Ishikawa (cell line): Measurements from ENCODE around the gene SEMA6D.

Experiments
- CEBPB ChIP-seq: IDR thresholded peaks from 2 replicates; pipeline ENCODE4 v1.6.1; 2012
- CREB1 ChIP-seq: IDR thresholded peaks from 2 replicates; pipeline ENCODE4 v1.6.1; 2012; ENCODE audit warnings: low read depth
- EGR1 ChIP-seq: IDR thresholded peaks from 2 replicates; pipeline ENCODE4 v1.6.1; 2012
- EP300 ChIP-seq: IDR thresholded peaks from 2 replicates; pipeline ENCODE4 v1.6.1; 2012; ENCODE audit warnings: borderline replicate concordance
- FOXM1 ChIP-seq: IDR thresholded peaks from 2 replicates; pipeline ENCODE4 v1.6.1; 2012; ENCODE audit warnings: low read depth, borderline replicate concordance
- MAX ChIP-seq: IDR thresholded peaks from 2 replicates; pipeline ENCODE4 v1.6.1; 2012
- NFIC ChIP-seq: IDR thresholded peaks from 2 replicates; pipeline ENCODE4 v1.6.1; 2012
- RAD21 ChIP-seq: IDR thresholded peaks from 2 replicates; pipeline ENCODE4 v1.6.1; 2012; ENCODE audit warnings: low read depth
- REST ChIP-seq: IDR thresholded peaks from 2 replicates; pipeline ENCODE4 v1.6.1; 2012; ENCODE audit warnings: low read depth, mild to moderate bottlenecking
- TAF1 ChIP-seq: IDR thresholded peaks from 2 replicates; pipeline ENCODE4 v1.6.1; 2012; ENCODE audit warnings: low read depth, mild to moderate bottlenecking
- TCF12 ChIP-seq: IDR thresholded peaks from 2 replicates; pipeline ENCODE4 v1.6.1; 2012; ENCODE audit warnings: low read depth
- TEAD4 ChIP-seq: IDR thresholded peaks from 2 replicates; pipeline ENCODE4 v1.6.1; 2012
- USF1 ChIP-seq: IDR thresholded peaks from 2 replicates; pipeline ENCODE4 v1.6.1; 2012
- YY1 ChIP-seq: IDR thresholded peaks from 2 replicates; pipeline ENCODE4 v1.6.1; 2012; ENCODE audit warnings: low read depth
- ZBTB7A ChIP-seq: IDR thresholded peaks from 2 replicates; pipeline ENCODE4 v1.6.1; 2012; ENCODE audit warnings: low read depth

SEMA6D gene

GRCh38 chr15:47744496-47744895 lies 27.2 kb downstream of the SEMA6D start:
- no peak for TF ChIP-seq RAD21
- TF ChIP-seq MAX = no peak

- no peak for TF ChIP-seq RAD21
- TF ChIP-seq TAF1 = no peak
- TF ChIP-seq YY1 = no peak
- TF ChIP-seq FOXM1 = no peak
- TF ChIP-seq EGR1 = no peak
- no peak for TF ChIP-seq ZBTB7A
- no peak for TF ChIP-seq USF1
- no peak for TF ChIP-seq TEAD4
- TF ChIP-seq MAX = no peak
- no peak for TF ChIP-seq CREB1
- TF ChIP-seq TCF12 = no peak
- TF ChIP-seq NFIC = no peak
- TF ChIP-seq REST = no peak
- no peak for TF ChIP-seq EP300
- TF ChIP-seq CEBPB = no peak
Observed at GRCh38 chr15:47744973-47745372, 27.7 kb downstream of the SEMA6D start.

- TF ChIP-seq CREB1 (no peak), TEAD4 (no peak), NFIC (no peak), EP300 (no peak), EGR1 (no peak), REST (no peak), RAD21 (no peak), CEBPB (no peak), MAX (no peak), FOXM1 (no peak), TCF12 (no peak)
Observed at GRCh38 chr15:47746516-47746915, 29.2 kb downstream of the SEMA6D start.

GRCh38 chr15:47750030-47750739 lies 32.9 kb downstream of the SEMA6D start:
- TF ChIP-seq USF1 = no peak
- no peak for TF ChIP-seq REST

GRCh38 chr15:47750740-47751262 lies 33.5 kb downstream of the SEMA6D start:
- no peak for TF ChIP-seq EGR1
- TF ChIP-seq MAX = no peak
- no peak for TF ChIP-seq FOXM1
- no peak for TF ChIP-seq RAD21
- no peak for TF ChIP-seq TCF12
- TF ChIP-seq USF1 = no peak
- TF ChIP-seq CREB1 = no peak
- TF ChIP-seq TAF1 = no peak
- TF ChIP-seq CEBPB = no peak
- no peak for TF ChIP-seq TEAD4
- TF ChIP-seq EP300 = no peak
- TF ChIP-seq ZBTB7A = no peak
- no peak for TF ChIP-seq NFIC
- TF ChIP-seq REST = no peak
- TF ChIP-seq YY1 = no peak
